H9 (cell line): ENCODE measurements around the gene CAVIN4. TPM values are rescaled to one million over a fixed set of nuclear protein-coding genes. Genes with fewer than 3 reads are reported as not detected.

ENCODE experiments used
- DNase-seq: peaks from one replicate; pipeline ENCODE4 v3.0.0-alpha.2; 2017
- H2AFZ ChIP-seq: one replicate; pipeline ENCODE4 v1.6.1; 2013; ENCODE audit warnings: mild to moderate bottlenecking, low read length, control low read depth, moderate library complexity
- H2AK5ac ChIP-seq: 2 replicates; pipeline ENCODE4 v1.6.1; 2013; ENCODE audit warnings: low read length, control low read depth, mixed read lengths; ENCODE audit not compliant: insufficient read length
- H2BK120ac ChIP-seq: one replicate; pipeline ENCODE4 v1.6.1; 2013; ENCODE audit warnings: low read depth, mild to moderate bottlenecking, low read length, control low read depth, inconsistent platforms; ENCODE audit not compliant: poor library complexity, severe bottlenecking
- H2BK12ac ChIP-seq: 2 replicates; pipeline ENCODE4 v1.6.1; 2013; ENCODE audit warnings: low read length, control low read depth, mixed read lengths, low read depth; ENCODE audit not compliant: insufficient read length
- H2BK15ac ChIP-seq: 2 replicates; pipeline ENCODE4 v1.6.1; 2013; ENCODE audit warnings: low read depth, low read length, control low read depth
- H2BK20ac ChIP-seq: one replicate; pipeline ENCODE4 v1.6.1; 2013; ENCODE audit warnings: low read depth, mild to moderate bottlenecking, low read length, control low read depth, inconsistent platforms; ENCODE audit not compliant: poor library complexity, severe bottlenecking
- H2BK5ac ChIP-seq: 2 replicates; pipeline ENCODE4 v1.6.1; 2013; ENCODE audit warnings: low read length, control low read depth, mixed read lengths; ENCODE audit not compliant: insufficient read length
- H3K14ac ChIP-seq: 2 replicates; pipeline ENCODE4 v1.6.1; 2013; ENCODE audit warnings: low read length, control low read depth; ENCODE audit not compliant: insufficient read depth
- H3K18ac ChIP-seq: 2 replicates; pipeline ENCODE4 v1.6.1; 2013; ENCODE audit warnings: low read depth, mild to moderate bottlenecking, mixed read lengths, low read length, control low read depth; ENCODE audit not compliant: insufficient read length
- H3K23ac ChIP-seq: 2 replicates; pipeline ENCODE4 v1.6.1; 2013; ENCODE audit warnings: low read length, control low read depth, mixed read lengths, low read depth; ENCODE audit not compliant: insufficient read length
- H3K23me2 ChIP-seq: 2 replicates; pipeline ENCODE4 v1.6.1; 2013; ENCODE audit warnings: low read depth, mild to moderate bottlenecking, mixed read lengths, low read length, control low read depth; ENCODE audit not compliant: insufficient read length, poor library complexity, severe bottlenecking
- H3K27ac ChIP-seq: 2 replicates; pipeline ENCODE4 v1.5.1; 2013; ENCODE audit warnings: low read length, control low read depth, mixed read lengths, low read depth; ENCODE audit not compliant: insufficient read length
- H3K27me3 ChIP-seq: 2 replicates; pipeline ENCODE4 v1.6.1; 2013; ENCODE audit warnings: low read length, control low read depth, inconsistent platforms; ENCODE audit not compliant: insufficient read depth
- H3K4ac ChIP-seq: 2 replicates; pipeline ENCODE4 v1.6.1; 2013; ENCODE audit warnings: low read depth, mild to moderate bottlenecking, control low read depth, inconsistent platforms, low read length, moderate library complexity
- H3K4me1 ChIP-seq: 2 replicates; pipeline ENCODE4 v1.6.1; 2013; ENCODE audit warnings: low read length, control low read depth, inconsistent platforms; ENCODE audit not compliant: insufficient read depth
- H3K4me2 ChIP-seq: 2 replicates; pipeline ENCODE4 v1.6.1; 2013; ENCODE audit warnings: low read length, control low read depth, mixed read lengths; ENCODE audit not compliant: insufficient read length, insufficient read depth
- H3K56ac ChIP-seq: 2 replicates; pipeline ENCODE4 v1.6.1; 2013; ENCODE audit warnings: low read depth, mild to moderate bottlenecking, mixed read lengths, low read length, control low read depth; ENCODE audit not compliant: insufficient read length
- H3K79me1 ChIP-seq: 2 replicates; pipeline ENCODE4 v1.6.1; 2013; ENCODE audit warnings: low read depth, mild to moderate bottlenecking, moderate library complexity, low read length, control low read depth, inconsistent platforms; ENCODE audit not compliant: insufficient read depth, poor library complexity, severe bottlenecking
- H3K79me2 ChIP-seq: 2 replicates; pipeline ENCODE4 v1.6.1; 2013; ENCODE audit warnings: low read length, control low read depth, inconsistent platforms; ENCODE audit not compliant: insufficient read depth
- H3K9ac ChIP-seq: 2 replicates; pipeline ENCODE4 v1.6.1; 2013; ENCODE audit warnings: low read length, control low read depth, mixed read lengths; ENCODE audit not compliant: insufficient read length; ENCODE audit errors: extremely low read depth
- H3K9me3 ChIP-seq: one replicate; pipeline ENCODE4 v1.6.1; 2013; ENCODE audit warnings: low read depth, low read length, inconsistent platforms; ENCODE audit not compliant: control insufficient read depth
- H3T11ph ChIP-seq: one replicate; pipeline ENCODE4 v1.6.1; 2013; ENCODE audit warnings: mild to moderate bottlenecking, low read length, control low read depth, inconsistent platforms
- H4K20me1 ChIP-seq: one replicate; pipeline ENCODE4 v1.6.1; 2013; ENCODE audit not compliant: control insufficient read depth, insufficient read length, insufficient read depth
- H4K5ac ChIP-seq: 2 replicates; pipeline ENCODE4 v1.6.1; 2013; ENCODE audit warnings: low read depth, mild to moderate bottlenecking, mixed read lengths, low read length, control low read depth; ENCODE audit not compliant: insufficient read length
- H4K8ac ChIP-seq: replicated peaks from 2 replicates; pipeline ENCODE4 v1.6.1; 2013; ENCODE audit warnings: low read length, control low read depth, mixed read lengths, low read depth; ENCODE audit not compliant: insufficient read length
- H4K91ac ChIP-seq: 2 replicates; pipeline ENCODE4 v1.6.1; 2013; ENCODE audit warnings: low read depth, mild to moderate bottlenecking, moderate library complexity, mixed read lengths, low read length, control low read depth; ENCODE audit not compliant: insufficient read length
- H3K27ac Mint-ChIP-seq, 3 experiments: 2 replicates in 2 of 3; 3 replicates in 1 of 3; pipeline ENCODE4 v1.8.0; 2020 to 2021; ENCODE audit warnings: mixed read lengths in 3 of 3, mild to moderate bottlenecking in 1 of 3, moderate library complexity in 1 of 3
- H3K27me3 Mint-ChIP-seq: 2 replicates; pipeline ENCODE4 v1.8.0; 2021; ENCODE audit warnings: low read depth, mild to moderate bottlenecking, moderate library complexity, mixed read lengths
- H3K36me3 Mint-ChIP-seq, 3 experiments: 2 replicates in 2 of 3; 3 replicates in 1 of 3; pipeline ENCODE4 v1.8.0; 2020 to 2021; ENCODE audit warnings: low read depth in 3 of 3, mixed read lengths in 3 of 3; ENCODE audit not compliant: insufficient read depth in 1 of 3
- H3K4me1 Mint-ChIP-seq, 2 experiments: 2 replicates each; pipeline ENCODE4 v1.8.0; 2020; ENCODE audit warnings: mixed read lengths in 2 of 2
- H3K4me3 Mint-ChIP-seq, 2 experiments: 2 replicates in 1 of 2; 3 replicates in 1 of 2; pipeline ENCODE4 v1.8.0; 2020 to 2021; ENCODE audit warnings: mild to moderate bottlenecking in 2 of 2, mixed read lengths in 2 of 2, moderate library complexity in 1 of 2
- H3K9me3 Mint-ChIP-seq, 2 experiments: 2 replicates in 1 of 2; 3 replicates in 1 of 2; pipeline ENCODE4 v1.8.0; 2020; ENCODE audit warnings: mild to moderate bottlenecking in 2 of 2, mixed read lengths in 2 of 2, moderate library complexity in 1 of 2
- WGBS: extraction: QIAGEN DNeasy Blood & Tissue Kit; methylation state at CpG from one replicate; pipeline ENCODE4 v1.1.7; 2013; ENCODE audit warnings: missing lambda C conversion rate, low lambda C conversion rate, mixed read lengths; ENCODE audit not compliant: insufficient read length; ENCODE audit errors: extremely low coverage; 5-methylcytosine and 5-hydroxymethylcytosine counted together
- total RNA-seq: library from RNA; stranded (reverse); gene quantifications from 2 replicates; pipeline ENCODE4 v1.2.1, GENCODE V29; 2021
- TF ChIP-seq, protein P1 (sequence below): fragments of 200-600 bp; sonication (generic); conservative IDR thresholded peaks from 3 replicates; pipeline ENCODE4 v1.8.0; 2021; ENCODE audit warnings: antibody characterized with exemption, mild to moderate bottlenecking

CAVIN4 gene
- total RNA-seq, 1 experiment from 2014 or later = 7.3 TPM

DNA sequence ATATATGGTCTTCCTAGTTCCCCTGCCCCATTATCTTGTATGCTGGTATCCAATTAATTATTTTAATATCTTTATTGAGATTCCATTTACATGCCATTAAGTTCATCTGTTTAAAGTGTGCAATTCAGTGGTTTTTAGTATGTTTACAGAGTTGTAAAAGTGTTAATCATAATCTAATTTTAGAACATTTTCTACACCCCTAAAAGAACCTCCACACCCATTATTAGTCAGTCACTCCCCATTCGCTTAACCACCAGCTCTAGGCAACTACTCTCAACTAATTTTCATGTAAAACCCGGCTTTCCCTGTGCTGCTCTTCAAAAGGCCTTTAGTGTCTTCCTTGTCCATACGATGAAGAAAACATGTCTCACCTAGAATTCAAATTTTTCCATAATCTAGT lies 20.8 kb upstream of the CAVIN4 start:
- Histone ChIP-seq H3K27ac (no peak overlapping the region), H3K56ac (no peak overlapping the region), H3K79me2 (no peaks in the 10 kb centered on the region), H2BK15ac (no peak overlapping the region), H4K91ac (no peak overlapping the region), H2BK12ac (no peak overlapping the region), H3K23ac (no peak overlapping the region), H3K4me2 (no peak overlapping the region), H4K8ac (no peak overlapping the region), H2AFZ (no peak overlapping the region), H2BK120ac (no peak overlapping the region), H3K4me1 (no peaks in the 10 kb centered on the region), H3K14ac (no peak overlapping the region), H2BK5ac (no peak overlapping the region), H3T11ph (no peak overlapping the region), H4K20me1 (peaks cover 3% of the 10 kb centered on the region), H3K23me2 (no peaks in the 10 kb centered on the region), H3K9ac (no peak overlapping the region), H3K27me3 (no peaks in the 10 kb centered on the region), H3K79me1 (no peaks in the 10 kb centered on the region), H4K5ac (no peak overlapping the region), H3K4ac (no peak overlapping the region), H2BK20ac (no peak overlapping the region), H2AK5ac (no peak overlapping the region), H3K9me3 (no peaks in the 10 kb centered on the region), H3K18ac (no peak overlapping the region)
- Mint-ChIP-seq H3K27me3 (no peaks in the 10 kb centered on the region), H3K4me3 (no peak overlapping the region), H3K9me3 (no peaks in the 10 kb centered on the region), H3K27ac (no peak overlapping the region), H3K36me3 (peaks cover 12 to 43% (median 29%) of the 10 kb centered on the region in 3 experiments; a peak in 6 of 7 replicates), H3K4me1 (no peaks in the 10 kb centered on the region)
- TF ChIP-seq, protein P1, sequence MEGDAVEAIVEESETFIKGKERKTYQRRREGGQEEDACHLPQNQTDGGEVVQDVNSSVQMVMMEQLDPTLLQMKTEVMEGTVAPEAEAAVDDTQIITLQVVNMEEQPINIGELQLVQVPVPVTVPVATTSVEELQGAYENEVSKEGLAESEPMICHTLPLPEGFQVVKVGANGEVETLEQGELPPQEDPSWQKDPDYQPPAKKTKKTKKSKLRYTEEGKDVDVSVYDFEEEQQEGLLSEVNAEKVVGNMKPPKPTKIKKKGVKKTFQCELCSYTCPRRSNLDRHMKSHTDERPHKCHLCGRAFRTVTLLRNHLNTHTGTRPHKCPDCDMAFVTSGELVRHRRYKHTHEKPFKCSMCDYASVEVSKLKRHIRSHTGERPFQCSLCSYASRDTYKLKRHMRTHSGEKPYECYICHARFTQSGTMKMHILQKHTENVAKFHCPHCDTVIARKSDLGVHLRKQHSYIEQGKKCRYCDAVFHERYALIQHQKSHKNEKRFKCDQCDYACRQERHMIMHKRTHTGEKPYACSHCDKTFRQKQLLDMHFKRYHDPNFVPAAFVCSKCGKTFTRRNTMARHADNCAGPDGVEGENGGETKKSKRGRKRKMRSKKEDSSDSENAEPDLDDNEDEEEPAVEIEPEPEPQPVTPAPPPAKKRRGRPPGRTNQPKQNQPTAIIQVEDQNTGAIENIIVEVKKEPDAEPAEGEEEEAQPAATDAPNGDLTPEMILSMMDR = no peak
- no peak for DNase-seq
- no CpG with 5 or more reads among the region's 3 CpGs for WGBS
